Activated T-cell treated with anti-CD3 and anti-CD28 coated beads for 24 hours (primary cell): ENCODE measurements around the gene MACROD1.

Source experiments
- DNase-seq: peaks from one replicate; pipeline ENCODE4 v3.0.0-alpha.2; 2020; ENCODE audit warnings: low read depth

The MACROD1 gene

DNA sequence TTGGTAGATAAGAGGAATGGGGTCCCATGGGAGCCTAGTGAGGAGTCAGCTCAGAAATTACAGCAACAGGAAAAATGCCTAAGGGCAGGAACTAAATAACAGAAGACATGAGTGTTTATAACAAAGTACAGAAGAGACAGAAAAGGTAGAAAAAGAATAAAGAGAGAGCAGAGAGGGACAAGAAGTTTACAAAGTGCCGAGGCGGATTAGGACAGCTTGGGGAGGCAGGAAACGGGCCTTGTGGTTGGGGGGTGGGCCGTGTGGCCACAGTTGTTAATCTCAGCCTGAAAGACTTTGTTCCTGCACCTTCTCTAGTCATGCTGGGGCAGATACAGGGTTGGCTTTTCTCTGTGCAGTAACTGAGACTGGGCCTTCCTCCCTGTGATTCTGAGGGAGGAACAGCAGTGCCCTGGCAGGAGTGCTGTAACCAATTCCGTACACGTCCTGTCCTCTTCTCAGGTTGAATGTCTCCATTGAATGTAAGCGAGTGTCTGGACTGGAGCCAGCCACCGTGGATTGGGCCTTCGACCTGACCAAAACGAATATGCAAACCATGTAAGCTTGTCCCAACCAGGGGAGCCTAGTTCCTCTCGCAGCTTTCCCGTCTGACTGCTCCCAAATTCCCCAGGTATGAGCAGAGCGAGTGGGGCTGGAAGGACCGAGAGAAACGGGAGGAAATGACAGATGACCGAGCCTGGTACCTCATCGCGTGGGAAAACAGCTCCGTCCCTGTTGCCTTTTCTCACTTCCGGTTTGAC lies 214.0 kb downstream of the MACROD1 start:
- DNase-seq, result no peak
